Endothelial cell of umbilical vein (primary cell): Measurements from ENCODE around the gene FANCL. TPM values are rescaled to one million over a fixed set of nuclear protein-coding genes. Genes with fewer than 3 reads are reported as not detected.

Source experiments
- BruUV-seq: library from RNA; stranded (reverse); fragments of 400-500 nt; replicated peaks from 2 replicates; lab custom pipeline; 2021; lab: Mats Ljungman, UMichigan
- CTCF ChIA-PET: fragments of 300-600, 350-600 bp; sonication (Branson Sonifier 250); formaldehyde crosslinking; loops from one replicate; lab custom pipeline; 2021; ENCODE audit warnings: antibody characterized with exemption, inconsistent platforms; lab: Charles Lee
- POLR2A ChIA-PET: fragments of 300-600, 350-600 bp; sonication (Branson Sonifier 250); formaldehyde crosslinking; loops from one replicate; lab custom pipeline; 2021; ENCODE audit warnings: antibody characterized with exemption, inconsistent platforms; lab: Charles Lee
- DNase-seq: peaks from one replicate; pipeline ENCODE4 v3.0.0-alpha.2; 2011; ENCODE audit warnings: low read depth, low spot score
- FAIRE-seq: peaks from 2 replicates; lab custom pipeline; 2011; peaks lifted over from hg19 to GRCh38; lab: Jason Lieb, UNC
- H2AFZ ChIP-seq: 2 replicates; pipeline ENCODE4 v1.6.0; 2012; ENCODE audit warnings: low read depth, low read length, control low read depth, inconsistent platforms
- H3K27ac ChIP-seq: 2 replicates; pipeline ENCODE4 v1.5.1; 2011; ENCODE audit warnings: low read depth, mild to moderate bottlenecking, control low read depth, low read length, moderate library complexity; ENCODE audit not compliant: insufficient read depth
- H3K27me3 ChIP-seq, 2 experiments: 2 replicates each; pipeline versions ENCODE4 v1.6.0 to v1.6.1; 2011; ENCODE audit warnings: low read length in 2 of 2, mixed read lengths in 1 of 2; ENCODE audit not compliant: control insufficient read depth in 2 of 2, insufficient read depth in 2 of 2
- H3K36me3 ChIP-seq, 2 experiments: 2 replicates in 1 of 2; 3 replicates in 1 of 2; pipeline ENCODE4 v1.5.1; 2011; ENCODE audit warnings: low read length in 2 of 2, mild to moderate bottlenecking in 1 of 2, moderate library complexity in 1 of 2; ENCODE audit not compliant: control insufficient read depth in 2 of 2, insufficient read depth in 2 of 2; ENCODE audit errors: extremely low read depth in 1 of 2
- H3K4me1 ChIP-seq: 3 replicates; pipeline ENCODE4 v1.5.1; 2011; ENCODE audit warnings: mild to moderate bottlenecking, low read length; ENCODE audit not compliant: control insufficient read depth, insufficient read depth; ENCODE audit errors: extremely low read depth
- H3K4me2 ChIP-seq: 2 replicates; pipeline ENCODE4 v1.6.1; 2011; ENCODE audit warnings: low read length, control low read depth, mixed read lengths; ENCODE audit not compliant: insufficient read depth
- H3K4me3 ChIP-seq, 3 experiments: fragments of 200-600 bp in 1 of 3; sonication (generic), shearing (Covaris generic) in 1 of 3; replicated peaks in 1 of 3; 2 replicates each; pipeline ENCODE4 v1.5.1; 2011 to 2016; ENCODE audit warnings: control low read depth in 3 of 3, low read length in 3 of 3, mild to moderate bottlenecking in 2 of 3, inconsistent platforms in 1 of 3, low read depth in 1 of 3, moderate library complexity in 1 of 3; ENCODE audit not compliant: insufficient read depth in 1 of 3
- H3K79me2 ChIP-seq: 2 replicates; pipeline ENCODE4 v1.6.0; 2012; ENCODE audit warnings: low read length, inconsistent platforms; ENCODE audit not compliant: control insufficient read depth, insufficient read depth
- H3K9ac ChIP-seq: replicated peaks from 2 replicates; pipeline ENCODE3; 2011; ENCODE audit warnings: low read length, control low read depth; ENCODE audit not compliant: insufficient read depth; ENCODE audit errors: extremely low read depth
- H3K9me1 ChIP-seq: replicated peaks from 3 replicates; pipeline ENCODE4 v1.6.0; 2011; ENCODE audit warnings: mild to moderate bottlenecking, low read length; ENCODE audit not compliant: control insufficient read depth, insufficient read depth; ENCODE audit errors: extremely low read depth
- H3K9me3 ChIP-seq: replicated peaks from 2 replicates; pipeline ENCODE4 v1.5.1; 2012; ENCODE audit warnings: low read length, inconsistent platforms; ENCODE audit not compliant: control insufficient read depth, insufficient read depth
- H4K20me1 ChIP-seq: replicated peaks from 2 replicates; pipeline ENCODE3; 2011; ENCODE audit warnings: mild to moderate bottlenecking, low read length; ENCODE audit not compliant: control insufficient read depth, insufficient read depth; ENCODE audit errors: extremely low read depth
- CTCF ChIP-seq, 2 donors: IDR thresholded peaks; 1 replicate in 1 of 2; 2 replicates in 1 of 2; pipeline ENCODE4 v1.5.1; 2011; ENCODE audit warnings: low read length in 2 of 2, mild to moderate bottlenecking in 2 of 2, moderate library complexity in 2 of 2, control low read depth in 1 of 2, inconsistent platforms in 1 of 2, low read depth in 1 of 2; ENCODE audit not compliant: insufficient read depth in 1 of 2; ENCODE audit errors: extremely low read depth in 1 of 2
- EZH2 ChIP-seq: IDR thresholded peaks from 2 replicates; pipeline ENCODE4 v1.6.1; 2012; ENCODE audit warnings: borderline replicate concordance, low read depth, mild to moderate bottlenecking, moderate library complexity, low read length, inconsistent platforms; ENCODE audit not compliant: severe bottlenecking
- FOS ChIP-seq: IDR thresholded peaks from 2 replicates; pipeline ENCODE4 v1.6.1; 2011; ENCODE audit warnings: mild to moderate bottlenecking, low read length, moderate library complexity, borderline replicate concordance; ENCODE audit not compliant: insufficient read depth
- GATA2 ChIP-seq: IDR thresholded peaks from 2 replicates; pipeline ENCODE4 v1.7.0; 2011; ENCODE audit warnings: low read depth, mild to moderate bottlenecking, moderate library complexity, mixed read lengths, low read length; ENCODE audit not compliant: insufficient read length, insufficient read depth
- JUN ChIP-seq: IDR thresholded peaks from 2 replicates; pipeline ENCODE4 v1.6.1; 2011; ENCODE audit warnings: borderline replicate concordance, low read depth; ENCODE audit not compliant: insufficient read length, insufficient read depth
- MAX ChIP-seq: IDR thresholded peaks from 2 replicates; pipeline ENCODE4 v1.6.1; 2011; ENCODE audit not compliant: insufficient read depth, insufficient read length
- MYC ChIP-seq: IDR thresholded peaks from one replicate; pipeline ENCODE4 v1.6.1; 2011; ENCODE audit warnings: mild to moderate bottlenecking, low read depth, low read length
- POLR2A ChIP-seq: IDR thresholded peaks from 2 replicates; pipeline ENCODE4 v1.6.1; 2012; ENCODE audit warnings: low read depth, mild to moderate bottlenecking, control low read depth, low read length
- POLR2AphosphoS5 ChIP-seq: IDR thresholded peaks from 2 replicates; pipeline ENCODE4 v1.6.1; 2012; ENCODE audit warnings: low read depth, mild to moderate bottlenecking, control low read depth, low read length, moderate library complexity; ENCODE audit not compliant: insufficient read depth
- dilution Hi-C: fragments of 300-500 bp; cut with MboI; formaldehyde crosslinking; loops from one replicate; pipeline ENCODE4 v1.15.0; 2019; ENCODE audit warnings: low sequenced_read_pairs; ENCODE audit not compliant: extremely low pct_ligation_motif_present
- intact Hi-C: fragments of 100-400 bp; cut with micrococcal nuclease; formaldehyde crosslinking; loops from one replicate; pipeline ENCODE4 v1.10.0; 2022
- polyA plus RNA-seq, 4 experiments: library from polyadenylated mRNA; depleted of rRNA in 3 of 4; stranded (reverse) in 3 of 4; unstranded in 1 of 4; fragments of >200 nt; gene quantifications; 2 replicates each; pipeline versions ENCODE4 v1.2.1 to v1.2.3, GENCODE V29; 2011 to 2012; ENCODE audit warnings: missing spikeins in 1 of 4
- total RNA-seq: library from RNA; stranded (reverse); gene quantifications from 2 replicates; pipeline ENCODE4 v1.2.3, GENCODE V29; 2021

The FANCL gene
- total and polyA plus RNA-seq, 2 donors (not counting 3 experiments of a cell fraction or from before 2014, with no cell fraction given): 10.3 to 15.8 TPM

- H3K9me3 ChIP-seq: no peaks in the 10 kb centered on the region
- H2AFZ ChIP-seq: no peak overlapping the region
- H3K9me1 ChIP-seq: no peaks in the 10 kb centered on the region
- H3K9ac ChIP-seq: no peak overlapping the region
- ChIA-PET CTCF (no interaction called here), POLR2A (no interaction called here)
- no peaks in the 10 kb centered on the region for H3K79me2 ChIP-seq
- H3K27me3 ChIP-seq: no peaks in the 10 kb centered on the region
- BruUV-seq: no TSS peak
- dilution Hi-C loops (no loop called here), intact Hi-C loops (no loop called here)
- no peak overlapping the region for H3K4me3 ChIP-seq
- H3K27ac ChIP-seq: no peak overlapping the region
- H3K36me3 ChIP-seq: no peaks in the 10 kb centered on the region
- no peak for TF ChIP-seq EZH2
- FAIRE-seq: no peak
- H4K20me1 ChIP-seq: no peaks in the 10 kb centered on the region
- no peak for DNase-seq
- peaks cover 23% of the 10 kb centered on the region for H3K4me1 ChIP-seq
- H3K4me2 ChIP-seq: no peak overlapping the region
Measured at GRCh38 chr2:58110765-58111164, 130.4 kb downstream of the FANCL start.

- POLR2A ChIA-PET: no interaction called here
- peaks cover 23% of the 10 kb centered on the region for H3K4me1 ChIP-seq
- no peaks in the 10 kb centered on the region for H3K9me1 ChIP-seq
- H3K9me3 ChIP-seq: no peaks in the 10 kb centered on the region
- no peaks in the 10 kb centered on the region for H4K20me1 ChIP-seq
- intact Hi-C loops: no loop called here
- no peak overlapping the region for H3K9ac ChIP-seq
- H3K79me2 ChIP-seq: no peaks in the 10 kb centered on the region
- no peak for DNase-seq
- CTCF ChIA-PET: no interaction called here
- H3K4me3 ChIP-seq: no peak overlapping the region
- FAIRE-seq: no peak
- dilution Hi-C loops: no loop called here
- H3K27ac ChIP-seq: no peak overlapping the region
- TF ChIP-seq FOS (no peak), POLR2AphosphoS5 (no peak), EZH2 (no peak), MAX (no peak), CTCF (IDR thresholded peaks at IDR 0.05; ENCODE audit: extremely low read depth in 1 of 2, insufficient read depth in 1 of 2, low read depth in 1 of 2, low read length in 2 of 2) (no peak), MYC (no peak), JUN (no peak), GATA2 (no peak), POLR2A (no peak)
- no peak overlapping the region for H3K4me2 ChIP-seq
- H3K27me3 ChIP-seq: no peaks in the 10 kb centered on the region
- no TSS peak for BruUV-seq
- no peaks in the 10 kb centered on the region for H3K36me3 ChIP-seq
- H2AFZ ChIP-seq: no peak overlapping the region
Measured at GRCh38 chr2:58109481-58109880, 131.6 kb downstream of the FANCL start.
